BJ (cell line): ENCODE measurements around the gene PSMA6. TPM values are rescaled to one million over a fixed set of nuclear protein-coding genes. Genes with fewer than 3 reads are reported as not detected.

Experiments
- CTCF ChIA-PET: fragments of 350-600 bp; formaldehyde crosslinking; extraction: SDS; loops from one replicate; lab custom pipeline; 2021; ENCODE audit warnings: antibody characterized with exemption, inconsistent platforms; lab: Yijun Ruan, JAX
- POLR2A ChIA-PET: fragments of 300-600 bp; sonication (Branson Sonifier 250); formaldehyde crosslinking; extraction: SDS; loops from one replicate; lab custom pipeline; 2021; ENCODE audit warnings: antibody characterized with exemption; lab: Charles Lee
- DNase-seq: peaks from one replicate; pipeline ENCODE4 v3.0.0-alpha.2; 2011; ENCODE audit warnings: low read depth
- H3K27me3 ChIP-seq: 2 replicates; pipeline ENCODE4 v1.6.0; 2011; ENCODE audit warnings: low read length; ENCODE audit not compliant: control insufficient read depth, insufficient read depth
- H3K36me3 ChIP-seq: 2 replicates; pipeline ENCODE4 v1.5.1; 2011; ENCODE audit warnings: low read length; ENCODE audit not compliant: control insufficient read depth, insufficient read depth
- H3K4me3 ChIP-seq: 2 replicates; pipeline ENCODE4 v1.5.1; 2011; ENCODE audit warnings: low read depth, mild to moderate bottlenecking, control low read depth, low read length
- polyA plus RNA-seq: library from polyadenylated mRNA; depleted of rRNA; stranded (reverse); fragments of >200 nt; gene quantifications from 2 replicates; pipeline ENCODE4 v1.2.3, GENCODE V29; 2011
- TF ChIP-seq, protein P1 (sequence below): IDR thresholded peaks from 2 replicates; pipeline ENCODE4 v1.5.1; 2011; ENCODE audit warnings: low read depth, mild to moderate bottlenecking, control low read depth, inconsistent platforms, low read length, moderate library complexity; ENCODE audit not compliant: insufficient read depth

Gene PSMA6
- polyA plus RNA-seq, 1 experiment = 155 TPM

DNA sequence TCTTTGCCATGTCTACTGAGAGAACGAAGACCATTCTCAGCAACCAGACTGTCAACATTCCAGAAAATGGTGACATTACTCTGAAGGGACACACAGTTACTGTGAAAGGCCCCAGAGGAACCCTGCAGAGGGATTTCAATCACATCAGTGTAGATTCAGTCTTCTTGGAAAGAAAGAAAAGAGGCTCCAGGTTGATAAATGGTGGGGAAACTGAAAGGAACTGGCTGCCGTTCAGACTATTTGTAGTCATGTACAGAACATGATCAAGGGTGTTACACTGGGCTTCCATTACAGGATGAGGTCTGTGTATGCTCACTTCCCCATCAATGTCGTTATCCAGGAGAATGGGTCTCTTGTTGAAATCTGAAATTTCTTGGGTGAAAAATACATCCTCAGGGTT, 29.7 kb upstream of the PSMA6 start:
- ChIA-PET POLR2A (no interaction called here), CTCF (interaction anchor here (0.8 to 2.3 kb wide), 6 partner anchors 9 to 152 kb away, joined by 3 to 10 read pairs (median 4); partner anchors contain the start of gene PSMA6)
- Histone ChIP-seq H3K36me3 (no peaks in the 10 kb centered on the region), H3K27me3 (no peaks in the 10 kb centered on the region), H3K4me3 (no peak overlapping the region)
- TF ChIP-seq, protein P1, sequence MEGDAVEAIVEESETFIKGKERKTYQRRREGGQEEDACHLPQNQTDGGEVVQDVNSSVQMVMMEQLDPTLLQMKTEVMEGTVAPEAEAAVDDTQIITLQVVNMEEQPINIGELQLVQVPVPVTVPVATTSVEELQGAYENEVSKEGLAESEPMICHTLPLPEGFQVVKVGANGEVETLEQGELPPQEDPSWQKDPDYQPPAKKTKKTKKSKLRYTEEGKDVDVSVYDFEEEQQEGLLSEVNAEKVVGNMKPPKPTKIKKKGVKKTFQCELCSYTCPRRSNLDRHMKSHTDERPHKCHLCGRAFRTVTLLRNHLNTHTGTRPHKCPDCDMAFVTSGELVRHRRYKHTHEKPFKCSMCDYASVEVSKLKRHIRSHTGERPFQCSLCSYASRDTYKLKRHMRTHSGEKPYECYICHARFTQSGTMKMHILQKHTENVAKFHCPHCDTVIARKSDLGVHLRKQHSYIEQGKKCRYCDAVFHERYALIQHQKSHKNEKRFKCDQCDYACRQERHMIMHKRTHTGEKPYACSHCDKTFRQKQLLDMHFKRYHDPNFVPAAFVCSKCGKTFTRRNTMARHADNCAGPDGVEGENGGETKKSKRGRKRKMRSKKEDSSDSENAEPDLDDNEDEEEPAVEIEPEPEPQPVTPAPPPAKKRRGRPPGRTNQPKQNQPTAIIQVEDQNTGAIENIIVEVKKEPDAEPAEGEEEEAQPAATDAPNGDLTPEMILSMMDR = no peak
- DNase-seq = no peak

DNA sequence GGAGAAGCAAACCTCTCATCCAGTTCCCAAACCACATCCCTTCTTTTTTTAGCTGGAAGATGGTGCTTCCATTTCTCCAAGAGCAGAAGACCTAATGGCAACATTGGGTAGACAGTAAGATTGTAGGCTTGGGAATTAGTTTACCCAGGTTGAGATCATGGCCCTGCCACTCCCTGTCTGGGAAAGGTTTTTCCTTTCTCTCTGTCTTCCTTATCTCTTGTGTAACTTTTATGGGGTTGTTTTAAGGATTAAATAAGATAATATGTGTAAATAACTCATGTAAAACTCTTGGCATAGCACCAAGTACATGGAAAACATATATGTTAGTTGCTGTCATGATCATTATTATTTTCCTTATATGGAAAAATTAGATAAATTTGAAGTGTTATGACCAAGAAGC, 23.2 kb upstream of the PSMA6 start:
- Histone ChIP-seq H3K4me3 (no peak overlapping the region), H3K27me3 (no peaks in the 10 kb centered on the region), H3K36me3 (0 out of 2 replicates have a peak, but pooled peaks cover 1% of the 10 kb centered on the region)
- ChIA-PET CTCF (interaction anchor here (1.0 to 1.3 kb wide), 2 partner anchors 9 to 10 kb away, joined by 3 read pairs; no protein-coding TSS in a partner anchor), POLR2A (no interaction called here)
- TF ChIP-seq, protein P1 = no peak
- DNase-seq = no peak

DNA sequence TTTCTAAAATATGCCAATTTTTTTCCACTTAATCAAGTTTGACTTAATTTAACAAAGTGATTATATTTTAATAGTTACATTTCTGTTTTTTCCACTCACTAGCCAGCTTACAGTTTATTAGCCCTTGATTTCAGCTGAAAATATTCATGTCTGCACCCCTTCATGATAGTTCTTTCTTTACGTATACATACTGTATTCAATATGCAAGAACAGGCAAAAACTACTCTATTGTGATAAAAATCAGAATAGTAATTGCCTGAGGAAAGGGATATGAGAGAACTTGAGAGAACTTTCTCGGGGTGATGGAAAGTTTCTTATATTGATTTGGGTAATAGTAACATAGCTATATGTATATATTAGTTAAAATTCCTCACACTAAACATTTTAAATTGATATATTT, 17.4 kb upstream of the PSMA6 start:
- ChIA-PET POLR2A (no interaction called here), CTCF (interaction anchor here (1.5 kb wide), 1 partner anchor 10 kb away, joined by 4 read pairs; no protein-coding TSS in a partner anchor)
- no peak overlapping the region for H3K4me3 ChIP-seq
- DNase-seq = no peak
- TF ChIP-seq, protein P1 = no peak
- H3K27me3 ChIP-seq = no peaks in the 10 kb centered on the region
- H3K36me3 ChIP-seq = no peaks in the 10 kb centered on the region

DNA sequence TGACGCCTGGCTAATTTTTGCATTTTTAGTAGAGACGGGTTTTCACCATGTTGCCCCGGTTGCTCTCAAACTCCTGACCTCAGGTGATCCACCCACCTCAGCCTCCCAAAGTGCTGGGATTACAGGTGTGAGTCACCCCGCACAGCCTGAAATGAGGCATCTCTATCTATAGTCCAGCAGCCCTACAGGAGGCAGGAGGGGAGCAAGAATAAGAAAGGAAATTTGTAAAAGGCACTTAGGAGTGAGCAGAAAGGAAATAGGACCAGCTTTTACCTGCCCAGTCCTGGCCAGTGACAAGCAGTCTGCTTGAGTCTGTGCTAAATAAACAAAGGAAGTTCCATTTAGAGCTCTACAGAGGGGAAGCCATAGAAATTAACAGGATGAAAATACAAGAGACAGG, 15.0 kb upstream of the PSMA6 start:
- Histone ChIP-seq H3K36me3 (no peaks in the 10 kb centered on the region), H3K4me3 (no peak overlapping the region), H3K27me3 (no peaks in the 10 kb centered on the region)
- DNase-seq = no peak
- ChIA-PET CTCF (no interaction called here), POLR2A (no interaction called here)
- TF ChIP-seq, protein P1 = no peak

DNA sequence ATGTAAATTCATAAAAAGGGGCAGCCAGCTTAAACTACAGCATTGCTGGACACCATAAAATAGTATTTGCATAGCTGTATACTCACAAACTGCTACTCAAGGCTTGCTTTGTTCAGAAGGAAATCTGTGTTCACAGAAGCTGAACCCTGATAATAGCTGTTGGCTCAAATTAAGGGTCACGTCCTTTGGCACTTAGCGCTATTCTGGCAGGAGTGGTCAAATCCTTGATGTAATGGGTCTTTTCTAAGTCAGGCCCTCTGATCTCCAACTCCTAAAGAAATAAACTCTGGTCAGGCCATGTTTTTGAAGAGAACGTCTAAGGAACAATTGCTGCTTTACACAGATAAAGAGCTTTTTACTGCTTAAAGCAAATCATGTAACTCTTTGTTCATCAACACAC, 12.8 kb upstream of the PSMA6 start:
- CTCF ChIA-PET = interaction anchor here (0.7 kb wide), 1 partner anchor 10 kb away, joined by 3 read pairs; no protein-coding TSS in a partner anchor
- no peaks in the 10 kb centered on the region for H3K36me3 ChIP-seq
- POLR2A ChIA-PET = no interaction called here
- no peak for DNase-seq
- TF ChIP-seq, protein P1 = no peak
- H3K27me3 ChIP-seq = no peaks in the 10 kb centered on the region
- H3K4me3 ChIP-seq = no peak overlapping the region
